Measurements from ENCODE around the gene SBK1.

Gene SBK1

DNA sequence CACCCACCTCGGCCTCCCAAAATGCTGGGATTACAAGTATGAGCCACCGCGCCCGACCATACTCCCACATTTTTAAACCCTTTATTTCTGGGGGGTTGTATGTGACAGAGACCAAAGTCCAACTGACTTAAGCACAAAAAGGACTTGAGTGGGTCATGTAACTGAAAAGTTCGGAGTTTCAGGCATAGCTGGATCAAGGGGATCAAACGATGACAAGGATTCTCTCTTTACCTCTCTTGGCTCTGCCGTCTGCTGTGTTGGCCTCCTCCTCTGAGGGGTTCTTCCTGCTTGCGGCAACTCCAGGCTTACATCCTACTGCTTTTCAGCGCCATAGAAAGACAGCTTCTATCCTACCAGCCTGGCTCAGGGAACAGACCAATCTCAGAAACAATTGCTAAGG, 9.2 kb upstream of the SBK1 start:
- DNase-seq: no peak

DNA sequence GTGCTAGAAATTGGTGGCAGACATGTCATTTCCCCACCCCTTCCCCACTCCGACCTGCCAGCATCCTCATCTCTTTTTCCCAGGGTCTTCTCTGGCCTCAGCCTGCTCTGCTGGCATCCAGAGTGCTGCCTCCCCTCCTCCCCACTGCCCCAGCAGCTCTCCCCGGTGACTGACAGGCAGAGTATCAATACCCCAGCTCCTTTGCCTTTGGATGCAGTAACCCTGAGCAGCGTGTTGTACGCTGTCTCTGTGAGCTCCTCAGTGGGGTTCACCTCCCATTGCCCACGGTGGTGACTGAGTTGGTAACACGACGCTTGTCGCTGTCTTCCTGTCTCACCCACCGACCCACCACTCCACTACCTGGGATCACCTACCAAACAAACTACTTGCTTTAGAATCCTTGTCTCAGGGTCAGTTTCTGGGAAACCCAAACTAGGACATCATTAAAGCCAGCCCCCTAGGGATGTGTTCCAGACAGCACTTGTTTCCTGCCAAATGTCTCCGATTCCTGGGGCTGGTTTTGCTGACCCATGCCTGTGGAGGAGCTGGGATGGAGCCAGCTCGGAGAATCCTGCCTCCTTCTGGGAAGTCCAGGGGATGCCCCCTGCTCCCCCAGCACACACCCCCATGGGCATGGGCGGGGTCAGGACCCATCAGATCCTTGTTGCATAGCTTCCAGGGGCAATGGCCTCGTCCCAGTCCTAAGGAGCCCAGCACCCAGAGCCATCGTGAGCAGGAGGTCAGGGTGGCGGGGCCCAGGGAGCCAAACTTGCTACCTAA, 8.3 kb upstream of the SBK1 start:
- no peak for DNase-seq

DNA sequence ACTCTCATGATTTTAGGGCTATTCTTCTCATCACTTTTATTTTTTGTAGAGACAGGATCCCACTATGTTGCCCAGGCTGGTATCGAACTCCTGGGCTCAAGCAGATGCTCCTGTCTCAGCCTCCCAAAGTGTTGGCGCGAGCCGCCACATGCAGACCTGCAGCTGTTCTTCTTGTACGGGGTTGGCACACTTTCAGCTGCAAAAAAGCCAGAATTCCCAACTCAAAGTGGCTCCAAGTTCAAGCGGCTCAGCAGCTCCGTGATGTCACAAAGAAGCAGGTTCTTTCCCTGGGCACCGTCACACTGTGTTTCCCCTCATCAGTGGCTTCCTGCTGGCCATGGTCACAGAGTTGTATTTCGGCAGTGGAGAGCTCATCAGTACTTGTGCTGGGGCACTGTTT, 6.7 kb upstream of the SBK1 start:
- DNase-seq: no peak

DNA sequence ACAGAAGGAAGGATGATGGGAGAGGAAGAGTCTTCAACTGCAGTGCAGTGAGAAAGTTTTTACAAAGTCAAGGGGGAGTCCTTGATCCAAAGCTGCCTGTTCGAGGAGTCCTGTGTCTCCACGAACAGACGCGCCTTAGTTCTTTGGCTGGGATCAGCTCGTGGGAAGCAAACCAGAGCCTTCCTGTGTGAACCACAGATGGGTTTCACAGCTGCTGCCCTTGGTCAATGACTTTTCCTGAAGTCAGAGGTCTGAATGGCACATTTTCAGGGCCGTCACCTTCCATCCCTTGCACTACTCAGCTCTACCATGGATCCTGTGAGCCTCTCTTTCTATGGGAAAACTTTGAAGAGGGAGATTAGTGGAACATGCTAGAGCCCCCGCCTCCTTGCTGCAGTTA, 4.2 kb upstream of the SBK1 start:
- DNase-seq: no peak

DNA sequence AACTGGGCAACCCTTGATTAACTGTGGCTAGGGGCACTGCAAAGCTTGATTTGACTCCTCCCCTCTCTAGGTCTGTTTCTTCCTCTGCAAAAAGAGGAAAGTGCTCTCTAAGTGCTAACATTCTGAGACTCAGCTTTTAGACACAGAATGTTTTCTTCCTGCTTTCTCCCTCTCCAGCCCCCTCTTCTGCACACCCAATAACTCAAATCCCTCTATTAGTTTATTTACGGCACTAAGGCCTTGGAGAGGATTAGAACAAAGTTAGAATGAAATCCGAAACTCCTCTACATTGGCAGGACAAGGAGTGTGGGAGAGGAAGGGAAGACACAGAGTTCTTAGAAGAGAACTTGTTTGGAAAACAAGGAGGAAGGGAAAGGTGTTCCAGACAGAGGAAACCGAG, 3.3 kb upstream of the SBK1 start:
- DNase-seq: no peak

DNA sequence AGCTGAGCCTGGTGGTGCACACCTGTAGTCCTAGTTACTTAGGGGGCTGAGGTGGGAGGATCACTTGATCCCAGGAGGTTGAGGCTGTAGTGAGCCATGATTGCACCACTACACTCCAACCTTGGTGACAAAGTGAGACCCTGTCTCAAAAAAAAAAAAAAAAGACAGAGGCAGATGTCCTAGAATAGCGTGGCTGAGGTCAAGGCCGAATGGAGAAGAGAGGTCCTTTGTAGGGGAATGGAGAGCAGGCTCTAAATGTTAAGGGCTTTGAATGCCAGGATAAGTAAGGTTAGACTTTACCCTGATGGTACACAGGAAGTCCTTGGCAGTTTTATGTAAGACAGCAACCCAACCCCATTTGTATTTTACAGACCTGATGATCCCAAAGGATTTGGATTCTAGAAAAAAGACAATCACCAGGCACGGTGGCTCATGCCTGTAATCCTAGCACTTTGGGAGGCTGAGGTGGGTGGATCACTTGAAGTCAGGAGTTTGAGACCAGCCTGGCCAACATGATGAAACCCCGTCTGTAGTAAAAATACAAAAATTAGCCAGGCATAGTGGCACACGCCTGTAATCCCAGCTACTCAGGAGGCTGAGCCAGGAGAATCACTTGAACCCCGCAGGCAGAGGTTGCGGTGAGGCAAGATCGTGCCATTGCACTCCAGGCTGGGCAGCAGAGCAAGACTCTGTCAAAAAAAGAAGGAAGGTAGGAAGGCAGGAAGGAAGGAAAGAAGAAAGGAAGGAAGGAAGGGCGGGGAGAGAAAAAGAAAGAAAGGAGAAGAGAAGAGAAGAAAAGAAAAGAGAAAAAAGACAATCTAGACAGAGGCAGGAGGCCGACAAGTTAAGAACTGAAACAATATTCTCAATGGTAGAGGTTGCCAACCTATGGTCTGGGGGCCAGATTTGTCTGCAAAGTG, 2.1 kb upstream of the SBK1 start:
- DNase-seq: no peak

DNA sequence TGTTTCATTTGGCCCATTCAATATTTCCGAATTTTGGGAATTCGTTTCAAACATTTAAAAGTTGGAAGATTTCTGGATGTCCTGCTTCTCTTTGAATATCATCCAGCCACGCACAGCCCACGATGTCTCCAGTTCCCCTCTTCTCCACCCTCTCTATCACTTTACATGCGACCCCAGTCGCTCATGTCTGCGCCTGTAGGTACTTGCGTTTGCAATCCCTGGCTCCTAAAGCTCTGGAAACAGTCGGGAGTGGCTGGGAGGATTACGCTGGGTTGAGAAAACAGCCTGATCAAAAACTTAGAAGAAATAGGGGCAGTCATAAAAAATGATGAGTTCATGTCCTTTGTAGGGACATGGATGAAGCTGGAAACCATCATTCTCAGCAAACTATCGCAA, 1.5 kb upstream of the SBK1 start:
- no peak for DNase-seq

DNA sequence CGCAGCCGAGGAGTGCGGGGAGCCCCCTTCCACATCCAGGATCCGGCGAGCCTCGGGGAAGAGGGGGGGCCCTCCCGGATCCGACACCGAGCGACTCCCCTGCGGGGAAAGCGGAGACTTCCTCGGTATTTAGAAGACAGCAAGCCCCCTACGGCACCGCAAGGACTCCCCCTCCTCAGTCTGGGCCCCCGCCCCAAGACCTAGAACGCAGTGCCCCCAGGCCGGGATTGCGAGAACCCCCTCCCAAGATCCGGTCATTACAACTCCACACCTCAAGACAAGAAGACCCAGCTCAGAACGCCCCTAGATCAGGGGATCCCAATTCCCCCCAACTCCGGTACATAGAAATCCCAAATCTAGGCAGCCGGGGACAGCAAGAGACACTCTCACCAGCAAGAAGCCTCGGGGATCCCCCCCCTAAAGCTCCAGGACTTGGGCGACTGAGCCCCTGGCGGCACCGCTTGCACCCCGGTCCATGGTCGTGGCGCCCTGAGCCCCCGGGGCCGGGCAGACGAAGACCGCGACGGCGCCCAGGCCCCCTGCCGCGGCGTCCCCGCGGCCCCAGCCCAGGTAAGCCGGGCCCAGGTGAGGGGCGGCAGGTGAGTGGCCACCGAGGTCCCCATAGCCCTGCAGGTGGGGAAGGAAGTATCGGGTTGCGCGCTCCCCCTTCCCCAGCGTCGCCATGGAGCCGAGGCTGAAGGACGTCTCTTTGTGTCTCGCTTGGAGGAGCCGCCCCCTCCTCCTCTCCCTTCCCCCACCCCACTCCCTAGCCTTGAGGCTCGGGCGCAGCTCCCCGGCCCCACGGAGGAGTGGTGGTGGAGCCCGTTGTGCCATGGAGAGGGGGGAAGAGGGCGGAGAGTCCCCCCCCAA, 641 bp downstream of the SBK1 start:
- peak in 1 of 4 experiments; percentile 34 for DNase-seq

DNA sequence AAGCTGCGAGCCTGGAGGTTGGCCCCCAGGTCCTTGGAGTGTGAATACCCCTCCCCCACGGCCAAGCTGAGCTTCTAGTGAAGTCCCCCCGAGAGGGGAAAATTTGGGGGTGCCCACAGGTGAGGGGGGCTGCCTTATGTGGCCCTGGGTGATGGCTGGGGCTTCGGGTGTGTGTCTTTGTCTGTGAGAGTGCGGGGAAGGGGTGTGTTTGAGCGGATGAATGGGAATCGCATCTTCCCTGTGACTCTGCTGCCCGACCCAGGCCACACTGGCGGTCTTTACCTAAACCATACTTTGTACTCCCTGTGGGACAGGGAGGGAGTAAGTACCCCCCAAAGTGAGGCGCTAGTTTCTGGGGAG, 1.3 kb downstream of the SBK1 start:
- DNase-seq: no peak

DNA sequence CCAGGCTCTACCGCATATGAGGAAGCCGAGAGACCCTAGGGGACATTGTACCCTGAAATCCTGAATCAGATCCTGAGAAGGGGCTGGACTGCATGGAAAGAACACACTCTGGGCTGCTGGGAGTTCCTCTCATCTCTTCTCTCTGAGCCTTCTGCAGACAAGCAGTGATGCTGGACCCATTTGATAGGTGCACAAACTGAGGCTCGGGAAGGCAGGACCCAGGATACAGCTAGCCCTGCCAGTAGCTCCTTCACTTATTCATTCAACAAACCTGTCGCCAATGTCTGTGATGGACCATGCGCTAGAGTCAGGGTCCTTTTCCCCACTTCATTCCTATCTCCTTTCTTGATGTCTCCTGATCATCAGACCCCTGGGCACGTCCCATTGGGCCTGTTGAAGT, 1.9 kb downstream of the SBK1 start:
- DNase-seq: no peak

DNA sequence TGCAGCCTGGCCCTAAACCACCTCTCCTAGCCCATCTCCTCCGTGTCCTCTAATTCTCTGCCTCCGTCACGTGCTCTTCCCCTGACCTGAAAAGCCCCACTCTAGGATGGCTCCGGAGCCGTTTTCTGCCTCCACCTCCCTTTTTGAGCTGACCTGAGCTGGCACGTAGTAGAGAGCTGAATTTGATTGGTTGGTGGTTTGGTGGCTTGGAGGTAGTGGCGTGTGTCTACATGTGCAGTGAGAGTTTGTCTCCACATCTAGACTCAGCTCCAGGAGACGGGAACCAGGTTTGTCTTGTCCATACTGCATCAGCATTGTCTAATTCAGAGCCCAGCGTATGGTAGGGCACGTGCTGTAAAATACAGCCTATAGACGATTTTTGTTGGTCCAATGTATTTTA, 3.0 kb downstream of the SBK1 start:
- no peak for DNase-seq

DNA sequence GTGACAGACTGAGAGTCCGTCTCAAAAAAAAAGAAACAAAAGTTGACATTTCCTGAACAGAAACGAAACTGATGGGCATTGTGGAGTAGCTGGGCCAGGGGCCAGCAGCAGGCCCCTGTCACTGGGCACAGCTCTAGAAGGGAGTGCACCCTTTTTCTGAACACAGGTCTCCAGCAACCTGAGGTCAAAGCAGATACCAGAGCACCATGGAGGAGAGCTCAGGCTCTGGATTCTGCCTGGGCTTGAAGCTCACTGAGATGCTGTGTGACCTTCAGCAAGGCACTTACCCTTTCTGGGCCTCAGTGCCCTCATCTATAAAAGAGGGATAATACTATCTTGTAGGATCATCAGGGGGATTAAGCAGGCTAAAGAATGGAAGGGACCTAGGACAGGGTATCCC, 5.0 kb downstream of the SBK1 start:
- DNase-seq: no peak

DNA sequence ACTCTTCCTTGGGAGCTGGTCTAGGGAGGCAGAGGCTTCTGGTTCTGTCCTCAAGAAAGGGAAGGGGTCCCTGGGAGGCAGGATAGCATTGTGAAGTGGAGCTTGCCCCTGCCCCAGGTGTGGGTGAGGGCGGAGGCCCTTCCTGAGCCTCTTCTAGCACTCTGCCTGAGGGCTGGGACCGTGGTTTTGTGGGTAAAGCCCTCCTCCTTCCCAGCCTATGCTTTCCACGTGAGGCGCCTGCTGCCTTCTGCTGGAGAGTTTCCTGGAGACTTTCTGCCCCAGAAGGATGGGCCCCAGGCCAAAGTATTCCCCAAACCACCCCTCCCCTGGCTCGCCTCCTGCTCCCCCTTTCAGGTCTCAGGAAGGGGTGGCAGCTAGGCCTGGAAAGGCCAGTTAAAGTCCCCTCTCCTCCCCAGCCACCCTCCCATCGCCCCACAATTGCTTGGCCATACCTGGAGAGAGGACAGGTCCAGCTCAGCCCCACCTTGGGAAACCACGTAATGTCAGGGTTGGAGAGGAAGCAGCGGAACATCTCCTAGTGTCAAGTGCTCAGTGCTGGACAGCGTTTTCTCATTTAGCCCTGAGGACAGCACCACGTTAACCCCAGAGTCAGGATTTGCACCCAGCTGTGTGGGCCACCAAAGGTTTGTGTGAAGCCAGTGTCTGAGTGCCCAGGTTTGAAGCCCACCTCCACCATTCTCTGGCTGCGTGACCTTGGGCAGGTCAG, 5.6 kb downstream of the SBK1 start:
- DNase-seq: no peak

DNA sequence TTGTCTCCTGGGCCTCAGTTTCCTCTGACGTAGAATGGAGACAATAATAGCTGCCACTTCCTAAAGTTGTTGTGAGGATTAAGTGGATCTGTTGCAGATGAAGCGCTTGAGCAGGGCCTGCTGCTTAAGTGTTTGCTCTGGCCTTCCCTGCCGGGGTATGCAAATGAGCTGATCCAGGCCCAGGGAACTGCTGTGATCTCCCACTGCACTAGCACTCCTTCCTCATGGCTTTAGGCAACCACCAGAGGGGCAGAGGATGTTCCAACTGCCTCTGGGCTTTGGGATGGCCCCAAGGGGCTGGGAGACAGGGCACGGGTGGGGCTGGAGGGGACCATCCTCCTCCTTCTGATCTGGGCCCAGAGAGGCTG, 6.2 kb downstream of the SBK1 start:
- DNase-seq: no peak

DNA sequence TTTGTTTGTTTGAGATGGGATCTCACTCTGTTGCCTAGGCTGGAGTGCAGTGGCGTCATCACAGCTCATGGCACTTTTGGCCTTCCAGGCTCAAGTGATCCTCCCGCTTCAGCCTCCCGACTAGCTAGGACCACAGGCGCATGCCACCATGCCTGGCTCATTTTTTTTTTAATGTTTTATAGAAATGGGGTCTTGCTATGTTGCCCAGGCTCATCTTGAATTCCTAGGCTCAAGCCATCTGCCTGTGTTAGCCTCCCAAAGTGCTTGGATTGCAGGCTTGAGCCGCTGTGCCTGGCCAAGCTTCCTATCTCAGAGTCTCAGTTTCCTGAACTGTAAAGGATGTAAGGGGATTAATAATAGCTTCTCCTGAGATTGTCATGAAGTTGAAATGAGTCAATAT, 8.0 kb downstream of the SBK1 start:
- no peak for DNase-seq

DNA sequence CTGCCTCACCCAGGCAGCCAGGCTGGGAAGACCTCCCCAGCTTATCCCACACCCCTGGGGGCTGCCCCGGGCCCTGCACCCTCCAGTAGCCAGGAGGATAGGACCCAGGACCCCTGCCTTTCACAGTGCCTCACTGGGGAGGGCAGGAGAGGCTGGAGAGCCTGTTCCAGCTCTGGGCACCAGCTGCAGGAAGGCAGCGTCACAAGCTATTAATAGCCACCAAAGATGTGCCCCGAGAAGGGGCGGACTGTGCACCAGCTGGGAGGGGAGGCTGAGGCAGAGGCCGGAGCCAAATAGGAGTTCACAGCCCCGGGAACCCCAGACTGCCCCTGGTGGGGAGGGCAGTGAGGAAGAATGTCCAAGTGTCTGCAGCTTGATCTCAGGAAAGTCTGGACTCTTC, 8.8 kb downstream of the SBK1 start:
- DNase-seq: no peak

DNA sequence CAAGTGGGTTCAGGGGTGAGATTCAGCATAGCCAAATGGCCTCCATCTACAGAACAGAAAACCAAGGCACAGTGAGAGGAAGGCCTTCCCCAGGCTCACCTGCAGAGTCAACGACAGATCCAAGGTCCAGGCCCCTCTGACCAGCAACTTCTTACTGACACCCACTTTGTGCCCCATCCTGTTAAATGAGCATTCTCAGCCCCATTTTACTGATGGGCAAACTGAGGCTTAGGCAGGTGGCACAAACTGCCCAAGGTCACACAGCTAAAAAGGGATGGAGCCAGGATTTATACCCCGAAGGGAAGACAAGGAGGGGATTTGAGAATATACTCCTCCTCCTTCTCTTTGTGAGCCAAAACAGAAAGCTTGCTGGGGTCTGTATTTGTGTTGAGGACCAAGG, 9.3 kb downstream of the SBK1 start:
- no peak for DNase-seq

DNA sequence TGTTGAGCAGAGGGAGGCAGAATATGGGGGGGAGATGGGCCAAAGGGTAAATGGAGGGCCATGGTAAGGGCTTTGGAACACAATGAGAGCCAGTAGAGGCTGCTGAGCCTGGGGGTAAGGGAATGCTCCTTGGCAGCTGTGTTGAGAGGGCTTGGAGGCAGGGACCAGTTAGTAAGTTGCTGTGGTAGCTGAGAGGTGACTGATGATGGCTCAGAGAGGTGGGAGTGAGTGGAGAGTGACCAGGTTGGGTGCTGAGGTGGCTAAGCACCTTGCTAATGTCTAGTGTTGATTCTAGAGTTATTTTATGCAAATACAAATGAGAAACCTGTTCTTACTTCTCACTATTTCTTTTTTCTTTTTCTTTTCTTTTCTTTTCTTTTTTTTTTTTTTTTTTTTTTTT, 10.8 kb downstream of the SBK1 start:
- DNase-seq: no peak

DNA sequence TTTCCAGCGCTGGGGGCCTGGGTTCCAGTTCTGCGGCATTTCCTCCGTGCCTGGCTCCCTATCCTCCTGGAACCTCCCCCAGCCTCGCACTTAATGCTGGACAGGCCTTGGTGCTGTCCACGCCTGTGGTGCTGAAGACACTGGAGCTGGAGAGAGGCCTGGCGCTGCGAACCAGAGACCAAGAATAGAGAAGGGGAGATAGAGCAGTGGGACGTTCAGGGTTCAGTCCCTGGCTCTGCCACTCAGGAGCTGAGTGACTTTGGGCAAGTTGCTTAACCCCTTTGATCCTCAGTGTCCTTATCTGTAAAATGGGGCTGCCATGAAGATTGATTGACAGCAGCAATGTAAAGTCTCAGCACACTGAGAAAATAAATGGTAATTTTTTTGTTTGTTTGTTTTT, 11.9 kb downstream of the SBK1 start:
- DNase-seq: no peak

DNA sequence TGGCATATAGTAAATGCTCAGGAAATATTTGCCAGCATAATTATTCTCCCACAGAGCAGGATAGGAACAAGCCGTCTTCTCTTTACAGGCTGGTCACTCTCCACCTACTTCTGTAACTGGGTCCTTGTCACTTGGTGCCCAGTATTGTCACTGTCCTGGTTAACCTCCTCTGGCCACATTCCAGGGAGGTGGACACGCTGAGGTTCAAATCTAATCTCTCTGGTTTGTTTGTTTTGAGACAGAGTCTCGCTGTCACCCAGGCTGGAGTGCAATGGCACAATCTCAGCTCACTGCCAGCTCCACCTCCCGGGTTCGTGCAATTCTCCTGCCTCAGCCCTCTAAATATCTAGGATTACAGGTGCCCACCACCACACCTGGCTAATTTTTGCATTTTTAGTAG, 15.6 kb downstream of the SBK1 start:
- no peak for DNase-seq

DNA sequence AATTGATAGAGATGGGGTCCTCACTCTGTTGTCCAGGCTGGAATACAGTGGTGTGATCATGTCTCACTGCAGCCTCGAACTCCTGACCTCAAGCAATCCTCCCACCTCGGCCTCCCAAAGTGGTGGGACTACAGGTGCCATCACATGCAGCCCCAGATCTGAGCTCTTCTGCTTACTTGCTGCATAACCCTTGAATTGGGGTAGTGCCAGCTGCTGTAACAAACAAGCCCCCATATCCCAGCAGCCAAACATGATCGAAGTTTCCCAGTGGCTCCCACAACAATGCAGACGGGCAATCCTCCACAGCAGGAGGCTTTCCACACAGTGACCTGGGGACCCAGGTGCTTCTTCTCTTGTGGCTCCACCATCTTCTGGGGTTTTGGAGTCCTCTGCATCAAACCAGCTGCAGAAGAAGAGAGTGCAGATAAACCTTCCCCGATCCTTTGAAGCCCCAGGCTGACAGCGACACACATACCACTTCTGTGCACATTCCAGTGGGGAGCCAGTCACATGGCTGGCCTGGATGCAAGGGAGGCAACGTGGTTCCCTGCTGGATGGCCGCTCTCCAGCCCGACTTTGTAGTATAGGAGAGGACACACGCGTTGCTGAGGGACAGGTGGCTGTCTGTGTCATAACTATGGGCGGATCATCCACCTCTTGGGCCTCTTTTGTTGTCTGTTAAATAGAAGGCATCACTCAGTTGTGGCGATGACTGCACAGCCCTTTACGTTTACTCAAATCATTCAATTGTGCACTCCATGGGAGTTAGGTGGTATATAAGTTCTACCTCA, 16.7 kb downstream of the SBK1 start:
- no peak for DNase-seq

DNA sequence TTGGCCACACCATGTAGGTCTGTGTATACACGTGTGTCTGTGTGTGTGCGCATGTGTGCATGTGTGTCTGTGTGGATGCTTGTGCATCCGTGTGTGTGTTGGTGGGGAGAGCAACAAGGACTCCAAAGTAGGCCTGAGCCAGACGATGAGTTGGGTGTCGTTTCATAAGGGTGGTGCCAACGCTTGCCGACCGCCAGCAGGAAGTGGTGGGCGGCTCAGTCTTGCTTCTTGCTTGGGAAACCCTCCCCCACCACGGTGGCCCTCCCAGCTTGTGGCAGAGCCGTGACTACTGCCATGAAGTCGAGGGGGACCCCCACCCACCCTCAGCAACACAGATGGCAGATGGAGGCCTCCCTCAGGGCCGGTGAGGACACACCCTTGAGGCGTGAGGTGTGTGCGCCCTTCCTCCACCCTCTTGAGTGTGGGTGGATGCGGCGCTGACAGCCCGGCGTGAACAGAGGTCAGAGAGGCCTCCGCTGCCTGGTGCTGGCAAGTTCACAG, 17.5 kb downstream of the SBK1 start:
- peak; percentile 31 to 77 (median 58) for DNase-seq
